Ascending aorta (tissue), 2 donors: ENCODE results near the gene INO80D. TPM values are rescaled to one million over a fixed set of nuclear protein-coding genes. Genes with fewer than 3 reads are reported as not detected.

Source experiments
- DNase-seq, 2 donors: peaks; one replicate each; pipeline ENCODE4 v3.0.0-alpha.2; 2019; ENCODE audit warnings: low spot score in 2 of 2
- H3K27ac ChIP-seq, 2 donors: fragments of 200-600 bp; sonication (generic); one replicate each; pipeline ENCODE4 v1.5.1; 2016 to 2017; ENCODE audit warnings: mild to moderate bottlenecking in 1 of 2
- H3K27me3 ChIP-seq: fragments of 200-600 bp; sonication (generic); one replicate; pipeline ENCODE4 v1.5.1; 2017
- H3K36me3 ChIP-seq, 2 donors: fragments of 200-600 bp; sonication (generic); one replicate each; pipeline ENCODE4 v1.5.1; 2016
- H3K4me1 ChIP-seq, 2 donors: fragments of 200-600 bp; sonication (generic); one replicate each; pipeline ENCODE4 v1.5.1; 2016 to 2017; ENCODE audit warnings: mild to moderate bottlenecking in 1 of 2
- H3K4me3 ChIP-seq, 2 donors: fragments of 200-600 bp; sonication (generic); one replicate each; pipeline ENCODE4 v1.5.1; 2016 to 2017; ENCODE audit warnings: mild to moderate bottlenecking in 1 of 2
- H3K9me3 ChIP-seq, 2 donors: fragments of 200-600 bp; sonication (generic); one replicate each; pipeline ENCODE4 v1.5.1; 2016
- CTCF ChIP-seq, 3 experiments: fragments of 200-600 bp in 2 of 3; fragments of 450-650 bp in 1 of 3; sonication (generic) in 2 of 3; IDR thresholded peaks; one replicate each; pipeline ENCODE4 v1.5.1; 2016 to 2019; ENCODE audit warnings: antibody characterized with exemption in 3 of 3, mild to moderate bottlenecking in 1 of 3, moderate library complexity in 1 of 3
- intact Hi-C: fragments of 100-400 bp; cut with DNase I; formaldehyde crosslinking; loops from one replicate; pipeline ENCODE4 v1.15.1; 2023
- total RNA-seq: library from RNA; depleted of rRNA; stranded (reverse); fragments of >200 nt; gene quantifications from one replicate; pipeline ENCODE4 v1.1.0, GENCODE V29; 2016

INO80D gene
- total RNA-seq, 1 donor from 2014 or later: 10.1 TPM

GRCh38 chr2:205954707-205955106 is 131.3 kb downstream of the INO80D start:
- no peaks in the 10 kb centered on the region for H3K36me3 ChIP-seq
- intact Hi-C loops: no loop called here
- no peak for TF ChIP-seq CTCF (IDR thresholded peaks at IDR 0.05)
- H3K4me1 ChIP-seq: no peaks in the 10 kb centered on the region
- no peaks in the 10 kb centered on the region for H3K27me3 ChIP-seq
- no peak overlapping the region for H3K27ac ChIP-seq
- H3K9me3 ChIP-seq: no peaks in the 10 kb centered on the region
- no peak overlapping the region for H3K4me3 ChIP-seq
- DNase-seq: no peak

- no peak overlapping the region for H3K4me3 ChIP-seq
- no peak for DNase-seq
- H3K36me3 ChIP-seq: no peaks in the 10 kb centered on the region
- no peaks in the 10 kb centered on the region for H3K9me3 ChIP-seq
- H3K4me1 ChIP-seq: peaks cover 4 to 5% of the 10 kb centered on the region in 2 donors
- intact Hi-C loops: no loop called here
- H3K27ac ChIP-seq: no peak overlapping the region
- no peaks in the 10 kb centered on the region for H3K27me3 ChIP-seq
- TF ChIP-seq CTCF (IDR thresholded peaks at IDR 0.05): no peak
Measured at GRCh38 chr2:205952282-205952681, 133.7 kb downstream of the INO80D start.

DNA sequence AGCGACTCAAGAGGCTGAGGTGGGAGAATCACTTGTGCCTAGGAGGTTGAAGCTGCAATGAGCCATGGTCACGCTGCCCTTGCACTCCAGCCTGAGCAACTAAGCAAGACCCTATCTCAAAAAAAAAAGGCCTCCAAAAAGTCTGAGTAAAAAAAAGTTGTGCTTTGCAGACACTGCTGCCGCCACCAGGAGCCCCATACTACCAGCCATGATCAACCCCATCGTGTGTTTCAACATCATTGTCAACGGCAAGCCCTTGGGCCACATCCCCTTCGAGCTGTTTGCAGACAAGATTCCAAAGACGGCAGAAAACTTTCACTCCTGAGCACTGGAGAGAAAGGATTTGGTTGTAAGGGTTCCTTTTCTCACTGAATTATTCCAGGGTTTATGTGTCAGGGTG is 137.1 kb downstream of the INO80D start:
- H3K9me3 ChIP-seq: no peaks in the 10 kb centered on the region
- intact Hi-C loops: loop anchor here (5.0 to 10.0 kb wide), 2 partner anchors 182 to 1804 kb away; no protein-coding TSS in a partner anchor
- H3K36me3 ChIP-seq: no peaks in the 10 kb centered on the region
- H3K27me3 ChIP-seq: no peaks in the 10 kb centered on the region
- no peak overlapping the region for H3K4me3 ChIP-seq
- no peak for TF ChIP-seq CTCF (IDR thresholded peaks at IDR 0.05)
- no peak for DNase-seq
- no peak overlapping the region for H3K27ac ChIP-seq
- peaks cover 4 to 5% of the 10 kb centered on the region in 2 donors for H3K4me1 ChIP-seq

- no peak for DNase-seq
- no peaks in the 10 kb centered on the region for H3K9me3 ChIP-seq
- intact Hi-C loops: loop anchor here (5.0 to 10.0 kb wide), 2 partner anchors 181 to 1804 kb away; no protein-coding TSS in a partner anchor
- peak overlapping the region in 1 of 2 donors; percentile 67 for H3K27ac ChIP-seq
- peaks cover 4 to 5% of the 10 kb centered on the region in 2 donors for H3K4me1 ChIP-seq
- no peaks in the 10 kb centered on the region for H3K27me3 ChIP-seq
- no peak for TF ChIP-seq CTCF (IDR thresholded peaks at IDR 0.05)
- no peaks in the 10 kb centered on the region for H3K36me3 ChIP-seq
- H3K4me3 ChIP-seq: peak overlapping the region in 1 of 2 donors; percentile 41
Measured at GRCh38 chr2:205948496-205948837, 137.5 kb downstream of the INO80D start.

DNA sequence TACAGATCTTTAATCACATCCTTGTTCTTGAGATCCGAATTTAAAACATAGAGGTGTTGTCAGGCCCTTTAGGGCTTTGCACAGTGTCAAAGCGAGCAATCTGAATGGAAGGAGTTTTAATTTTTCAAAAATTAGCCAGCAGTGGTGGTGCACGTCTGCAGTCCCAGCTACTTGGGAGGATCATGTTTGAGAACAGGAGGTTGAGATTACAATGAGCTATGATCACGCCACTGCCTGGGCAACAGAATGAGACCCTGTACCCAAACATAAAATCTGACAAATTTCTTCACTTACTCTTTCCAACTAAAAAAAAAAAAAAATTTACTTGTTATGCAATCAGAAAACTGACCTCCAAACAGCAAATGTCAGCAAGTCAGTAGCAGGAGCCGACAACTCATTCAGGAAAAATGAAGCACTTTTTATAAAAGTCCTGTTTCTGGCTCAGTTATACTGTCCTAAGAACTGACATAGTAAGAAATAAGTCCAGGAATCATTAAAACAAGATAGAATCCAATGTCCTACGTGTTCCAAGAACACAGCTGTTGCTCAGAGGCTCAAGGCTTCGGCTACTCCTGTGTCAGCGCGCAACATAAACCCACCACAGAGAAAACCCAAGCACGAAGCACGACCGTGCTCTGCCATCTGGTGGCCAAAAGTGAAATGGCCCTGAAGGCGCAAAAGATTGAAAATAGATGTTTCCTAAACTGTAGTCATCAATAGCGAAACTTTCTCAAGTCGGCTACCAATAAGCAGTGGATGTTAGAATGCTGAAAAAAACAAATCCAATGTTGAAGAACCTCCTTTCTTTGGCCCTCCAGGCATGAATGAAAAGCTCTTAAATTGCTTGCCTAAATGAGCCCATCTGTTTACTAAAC is 138.1 kb downstream of the INO80D start:
- Histone ChIP-seq H3K4me3 (peak overlapping the region; percentile 31 to 41), H3K27ac (peak overlapping the region in 1 of 2 donors; percentile 67), H3K27me3 (no peaks in the 10 kb centered on the region), H3K36me3 (no peaks in the 10 kb centered on the region), H3K4me1 (peaks cover 4 to 5% of the 10 kb centered on the region in 2 donors), H3K9me3 (no peaks in the 10 kb centered on the region)
- peak; percentile 66 to 94 (median 82) for TF ChIP-seq CTCF (IDR thresholded peaks at IDR 0.05)
- intact Hi-C loops: loop anchor here (5.0 to 10.0 kb wide), 2 partner anchors 181 to 1803 kb away; no protein-coding TSS in a partner anchor
- DNase-seq: peak in 1 of 2 donors; percentile 81
